IMR-90 (cell line): ENCODE results near the gene CADM4. TPM values are rescaled to one million over a fixed set of nuclear protein-coding genes. Genes with fewer than 3 reads are reported as not detected.

ENCODE experiments used
- ATAC-seq: fragments of 200-7000 bp; cut with Tn5 transposase; 2 replicates; pipeline ENCODE4 v1.9.1; 2020; ENCODE audit warnings: low read depth, mild to moderate bottlenecking, moderate library complexity
- BruUV-seq: library from RNA; stranded (reverse); fragments of 400-500 nt; replicated peaks from 2 replicates; lab custom pipeline; 2021; lab: Mats Ljungman, UMichigan
- CTCF ChIA-PET: fragments of 300-600 bp; formaldehyde crosslinking; extraction: SDS; loops from one replicate; lab custom pipeline; 2021; ENCODE audit warnings: antibody characterized with exemption; lab: Yijun Ruan, JAX
- POLR2A ChIA-PET: fragments of 300-600 bp; sonication (Branson Sonifier 250); formaldehyde crosslinking; loops from one replicate; lab custom pipeline; 2022; ENCODE audit warnings: antibody characterized with exemption; ENCODE audit not compliant: unreplicated experiment; lab: Charles Lee
- DNase-seq: peaks from one replicate; pipeline ENCODE4 v3.0.0; 2013
- H2AFZ ChIP-seq: replicated peaks from 2 replicates; pipeline ENCODE3; 2013; ENCODE audit warnings: low read length, mild to moderate bottlenecking; ENCODE audit not compliant: poor library complexity
- H2AK5ac ChIP-seq: 2 replicates; pipeline ENCODE4 v1.6.1; 2013; ENCODE audit warnings: low read depth, low read length, inconsistent platforms
- H2AK9ac ChIP-seq: replicated peaks from 2 replicates; pipeline ENCODE3; 2013; ENCODE audit warnings: mild to moderate bottlenecking, low read depth, low read length, moderate library complexity; ENCODE audit not compliant: poor library complexity
- H2BK120ac ChIP-seq: 2 replicates; pipeline ENCODE4 v1.6.1; 2013; ENCODE audit warnings: low read depth, low read length, inconsistent platforms
- H2BK15ac ChIP-seq: 3 replicates; pipeline ENCODE4 v1.6.1; 2013; ENCODE audit warnings: low read depth, low read length, inconsistent platforms
- H2BK20ac ChIP-seq: 2 replicates; pipeline ENCODE4 v1.6.1; 2013; ENCODE audit warnings: low read depth, mild to moderate bottlenecking, inconsistent platforms, low read length, moderate library complexity
- H2BK5ac ChIP-seq: 2 replicates; pipeline ENCODE4 v1.6.1; 2013; ENCODE audit warnings: mild to moderate bottlenecking, low read depth, low read length, inconsistent platforms; ENCODE audit not compliant: poor library complexity, severe bottlenecking
- H3K14ac ChIP-seq: replicated peaks from 2 replicates; pipeline ENCODE4 v1.6.1; 2013; ENCODE audit warnings: low read depth, low read length, inconsistent platforms
- H3K18ac ChIP-seq: 2 replicates; pipeline ENCODE4 v1.6.1; 2013; ENCODE audit warnings: low read depth, low read length, control low read depth
- H3K23ac ChIP-seq: 2 replicates; pipeline ENCODE4 v1.6.1; 2013; ENCODE audit warnings: low read depth, low read length, inconsistent platforms
- H3K27ac ChIP-seq: 2 replicates; pipeline ENCODE4 v1.5.1; 2013; ENCODE audit warnings: mild to moderate bottlenecking, control low read depth, low read length; ENCODE audit not compliant: insufficient read depth
- H3K27me3 ChIP-seq: 2 replicates; pipeline ENCODE4 v1.6.1; 2013; ENCODE audit warnings: low read length; ENCODE audit not compliant: control insufficient read depth, insufficient read depth
- H3K36me3 ChIP-seq: 2 replicates; pipeline ENCODE4 v1.6.1; 2013; ENCODE audit warnings: low read length, mixed read lengths; ENCODE audit not compliant: control insufficient read depth, insufficient read depth
- H3K4ac ChIP-seq: 2 replicates; pipeline ENCODE4 v1.6.1; 2013; ENCODE audit warnings: low read depth, low read length, inconsistent platforms
- H3K4me1 ChIP-seq: 2 replicates; pipeline ENCODE4 v1.6.1; 2013; ENCODE audit warnings: low read length, mixed read lengths; ENCODE audit not compliant: control insufficient read depth, insufficient read depth
- H3K4me2 ChIP-seq: 2 replicates; pipeline ENCODE4 v1.6.1; 2013; ENCODE audit warnings: low read depth, mild to moderate bottlenecking, control low read depth, low read length, moderate library complexity
- H3K4me3 ChIP-seq: 2 replicates; pipeline ENCODE4 v1.5.1; 2013; ENCODE audit warnings: low read depth, mild to moderate bottlenecking, control low read depth, low read length, moderate library complexity; ENCODE audit not compliant: insufficient read depth
- H3K56ac ChIP-seq: 2 replicates; pipeline ENCODE4 v1.6.1; 2013; ENCODE audit warnings: low read length, inconsistent platforms; ENCODE audit not compliant: insufficient read depth; ENCODE audit errors: extremely low read depth
- H3K79me1 ChIP-seq, 2 experiments: 2 replicates each; pipeline ENCODE4 v1.6.1; 2013; ENCODE audit warnings: low read length in 2 of 2, inconsistent platforms in 1 of 2, low read depth in 1 of 2
- H3K9ac ChIP-seq: 2 replicates; pipeline ENCODE4 v1.6.1; 2013; ENCODE audit warnings: low read depth, low read length, control low read depth
- H3K9me1 ChIP-seq: 2 replicates; pipeline ENCODE4 v1.6.1; 2013; ENCODE audit warnings: low read length, inconsistent platforms; ENCODE audit not compliant: insufficient read depth
- H3K9me3 ChIP-seq: 2 replicates; pipeline ENCODE4 v1.6.1; 2013; ENCODE audit warnings: low read length; ENCODE audit not compliant: control insufficient read depth, insufficient read depth
- H4K20me1 ChIP-seq: 2 replicates; pipeline ENCODE4 v1.6.1; 2013; ENCODE audit warnings: low read length, inconsistent platforms; ENCODE audit not compliant: insufficient read depth
- H4K5ac ChIP-seq: 2 replicates; pipeline ENCODE4 v1.6.1; 2013; ENCODE audit warnings: mild to moderate bottlenecking, low read depth, low read length, control low read depth
- H4K8ac ChIP-seq, 2 experiments: 2 replicates each; pipeline ENCODE4 v1.6.1; 2013; ENCODE audit warnings: low read depth in 2 of 2, low read length in 2 of 2, control low read depth in 1 of 2, inconsistent platforms in 1 of 2
- H4K91ac ChIP-seq: 2 replicates; pipeline ENCODE4 v1.6.1; 2013; ENCODE audit warnings: low read depth, low read length, inconsistent platforms; ENCODE audit not compliant: insufficient read depth
- CEBPB ChIP-seq: IDR thresholded peaks from 2 replicates; pipeline ENCODE4 v1.6.1; 2012; ENCODE audit warnings: low read depth, low read length, improper control_type of control experiment
- FOS ChIP-seq: fragments of 150-350 bp; IDR thresholded peaks from 2 replicates; pipeline ENCODE4 v1.6.1; 2016; ENCODE audit warnings: low read depth, low read length
- MAZ ChIP-seq: IDR thresholded peaks from 2 replicates; pipeline ENCODE4 v1.6.1; 2012; ENCODE audit warnings: low read depth, mild to moderate bottlenecking, low read length, improper control_type of control experiment, moderate library complexity, borderline replicate concordance
- MXI1 ChIP-seq: IDR thresholded peaks from 2 replicates; pipeline ENCODE4 v1.6.1; 2012; ENCODE audit warnings: low read depth, mild to moderate bottlenecking, low read length, moderate library complexity, borderline replicate concordance
- NFE2L2 ChIP-seq: fragments of 150-350 bp; IDR thresholded peaks from 2 replicates; pipeline ENCODE4 v1.6.1; 2016; ENCODE audit warnings: low read depth, mild to moderate bottlenecking, low read length
- POLR2A ChIP-seq: IDR thresholded peaks from 2 replicates; pipeline ENCODE4 v1.6.1; 2012; ENCODE audit warnings: mild to moderate bottlenecking, low read depth, low read length
- USF2 ChIP-seq: fragments of 150-350 bp; IDR thresholded peaks from 2 replicates; pipeline ENCODE4 v1.6.1; 2017; ENCODE audit warnings: mild to moderate bottlenecking, antibody characterized with exemption, low read length, low read depth
- WGBS, 2 experiments: methylation state at CpG; one replicate each; pipeline versions ENCODE4 v1.1.5 to v1.1.7; 2013; ENCODE audit warnings: missing lambda C conversion rate in 2 of 2; ENCODE audit not compliant: insufficient read length in 1 of 2; ENCODE audit errors: extremely low coverage in 2 of 2; 5-methylcytosine and 5-hydroxymethylcytosine counted together
- dilution Hi-C: fragments of 300-500 bp; cut with HindIII; formaldehyde crosslinking; loops from one replicate; pipeline ENCODE4 v1.14.3; 2018; ENCODE audit warnings: low sequenced_read_pairs; ENCODE audit not compliant: unreplicated experiment
- in situ Hi-C: fragments of 300-500 bp; cut with MboI; formaldehyde crosslinking; loops from 3 replicates; pipeline ENCODE4 v1.14.3; 2019; ENCODE audit warnings: low sequenced_read_pairs, inconsistent platforms, mixed read lengths
- intact Hi-C: fragments of 100-400 bp; cut with micrococcal nuclease; formaldehyde crosslinking; loops from 2 replicates; pipeline ENCODE4 v1.10.0; 2022
- polyA plus RNA-seq, 3 experiments: library from polyadenylated mRNA; depleted of rRNA; stranded (reverse); fragments of >200 nt; gene quantifications; 2 replicates each; pipeline ENCODE4 v1.2.3, GENCODE V29; 2012; ENCODE audit warnings: low replicate concordance in 1 of 3
- total RNA-seq: library from RNA; depleted of rRNA; stranded (reverse); fragments of >200 nt; gene quantifications from 2 replicates; pipeline ENCODE4 v1.2.3, GENCODE V29; 2012
- TF ChIP-seq, protein P1 (sequence below): conservative IDR thresholded peaks from 2 replicates; pipeline ENCODE4 v1.5.1; 2012; ENCODE audit warnings: mild to moderate bottlenecking, low read depth, low read length, improper control_type of control experiment

CADM4 gene
- total and polyA plus RNA-seq, 2 of the 4 experiments (the other 2 are of a cell fraction): 2.0 to 4.9 TPM

GRCh38 chr19:43674183-43674582, 34.5 kb upstream of the CADM4 start:
- Histone ChIP-seq H3K56ac (no peak overlapping the region), H4K20me1 (no peaks in the 10 kb centered on the region; the same call in 1 of the 2 replicates), H2BK120ac (no peak overlapping the region), H3K27ac (no peak overlapping the region), H3K4me1 (peaks cover 9% of the 10 kb centered on the region), H2AK5ac (peak overlapping the region; percentile 61), H3K9me1 (peaks cover 6% of the 10 kb centered on the region; the same call in 1 of the 2 replicates), H2BK5ac (no peak overlapping the region), H3K9me3 (no peaks in the 10 kb centered on the region), H3K79me1 (peaks cover 2 to 6% of the 10 kb centered on the region in 2 experiments; a peak in 2 of 4 replicates), H2BK20ac (no peak overlapping the region), H2BK15ac (no peak overlapping the region), H3K14ac (no peak overlapping the region), H3K9ac (no peak overlapping the region), H2AFZ (no peak overlapping the region), H3K18ac (peak overlapping the region; percentile 33; the same call in 1 of the 2 replicates), H3K36me3 (no peaks in the 10 kb centered on the region), H4K5ac (peak overlapping the region; percentile 58; the same call in 1 of the 2 replicates), H2AK9ac (no peak overlapping the region), H3K27me3 (no peaks in the 10 kb centered on the region), H3K4me3 (no peak overlapping the region), H4K91ac (0 out of 2 replicates have a peak overlapping the region, but pooled peaks have one; percentile 20), H3K23ac (no peak overlapping the region), H3K4ac (peak overlapping the region; percentile 14), H3K4me2 (no peak overlapping the region), H4K8ac (peak overlapping the region; percentile 41 to 80)
- dilution Hi-C loops: no loop called here
- ChIA-PET CTCF (no interaction called here), POLR2A (no interaction called here)
- WGBS, 2 experiments: 100% methylated on average over 1 of the region's 8 CpGs; no CpG with 5 or more reads in 1 of the 2 experiments
- no TSS peak for BruUV-seq
- intact Hi-C loops: no loop called here
- DNase-seq: no peak
- no peak for TF ChIP-seq NFE2L2
- no peak for TF ChIP-seq USF2
- TF ChIP-seq POLR2A: no peak
- TF ChIP-seq MAZ: no peak
- no peak for TF ChIP-seq CEBPB
- TF ChIP-seq, protein P1, sequence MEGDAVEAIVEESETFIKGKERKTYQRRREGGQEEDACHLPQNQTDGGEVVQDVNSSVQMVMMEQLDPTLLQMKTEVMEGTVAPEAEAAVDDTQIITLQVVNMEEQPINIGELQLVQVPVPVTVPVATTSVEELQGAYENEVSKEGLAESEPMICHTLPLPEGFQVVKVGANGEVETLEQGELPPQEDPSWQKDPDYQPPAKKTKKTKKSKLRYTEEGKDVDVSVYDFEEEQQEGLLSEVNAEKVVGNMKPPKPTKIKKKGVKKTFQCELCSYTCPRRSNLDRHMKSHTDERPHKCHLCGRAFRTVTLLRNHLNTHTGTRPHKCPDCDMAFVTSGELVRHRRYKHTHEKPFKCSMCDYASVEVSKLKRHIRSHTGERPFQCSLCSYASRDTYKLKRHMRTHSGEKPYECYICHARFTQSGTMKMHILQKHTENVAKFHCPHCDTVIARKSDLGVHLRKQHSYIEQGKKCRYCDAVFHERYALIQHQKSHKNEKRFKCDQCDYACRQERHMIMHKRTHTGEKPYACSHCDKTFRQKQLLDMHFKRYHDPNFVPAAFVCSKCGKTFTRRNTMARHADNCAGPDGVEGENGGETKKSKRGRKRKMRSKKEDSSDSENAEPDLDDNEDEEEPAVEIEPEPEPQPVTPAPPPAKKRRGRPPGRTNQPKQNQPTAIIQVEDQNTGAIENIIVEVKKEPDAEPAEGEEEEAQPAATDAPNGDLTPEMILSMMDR: no peak
- no peak for TF ChIP-seq FOS
- no peak for TF ChIP-seq MXI1
- ATAC-seq: no peak
- in situ Hi-C loops: no loop called here
